NCI-H524 treated with DMSO at 0.1 percent for 48 hours (cell line): ENCODE measurements around the gene ERICH2.

Source experiments
- DNase-seq: peaks from one replicate; lab custom pipeline; 2025; lab: John Stamatoyannopoulos, UW

Gene ERICH2

GRCh38 chr2:170817093-170818035, 47.2 kb downstream of the ERICH2 start:
- DNase-seq: no peak

- DNase-seq: no peak
These were observed 48.0 kb downstream of the ERICH2 start for GRCh38 chr2:170818036-170818751.

- no peak for DNase-seq
These were observed 48.7 kb downstream of the ERICH2 start for GRCh38 chr2:170818752-170819470.

GRCh38 chr2:170819680-170820664, 49.8 kb downstream of the ERICH2 start:
- DNase-seq: no peak

GRCh38 chr2:170820757-170821530, 50.8 kb downstream of the ERICH2 start:
- DNase-seq: no peak

GRCh38 chr2:170821531-170822289, 51.5 kb downstream of the ERICH2 start:
- no peak for DNase-seq

- no peak for DNase-seq
These were observed 52.3 kb downstream of the ERICH2 start for GRCh38 chr2:170822290-170823087.

- DNase-seq: no peak
These were observed 53.1 kb downstream of the ERICH2 start for GRCh38 chr2:170823088-170823897.

GRCh38 chr2:170823898-170824215, 53.7 kb downstream of the ERICH2 start:
- no peak for DNase-seq

- no peak for DNase-seq
These were observed 54.4 kb downstream of the ERICH2 start for GRCh38 chr2:170824526-170825015.

- DNase-seq: no peak
These were observed 57.8 kb downstream of the ERICH2 start for GRCh38 chr2:170827841-170828532.

GRCh38 chr2:170828533-170828916, 58.3 kb downstream of the ERICH2 start:
- no peak for DNase-seq

GRCh38 chr2:170829036-170829435, 58.9 kb downstream of the ERICH2 start:
- no peak for DNase-seq

GRCh38 chr2:170830166-170830565, 60.0 kb downstream of the ERICH2 start:
- no peak for DNase-seq

GRCh38 chr2:170831115-170831514, 60.9 kb downstream of the ERICH2 start:
- no peak for DNase-seq

GRCh38 chr2:170836027-170836426, 65.8 kb downstream of the ERICH2 start:
- no peak for DNase-seq

- no peak for DNase-seq
These were observed 70.6 kb downstream of the ERICH2 start for GRCh38 chr2:170840717-170841210.
